Activated CD4-positive, alpha-beta memory T cell treated with anti-CD3 and anti-CD28 coated beads for 36 hours (primary cell): Measurements from ENCODE around the gene RGS7. TPM values are rescaled to one million over a fixed set of nuclear protein-coding genes. Genes with fewer than 3 reads are reported as not detected.

Source experiments
- CTCF ChIA-PET: fragments of 350-600 bp; sonication (Branson Sonifier 250); formaldehyde crosslinking; loops from one replicate; lab custom pipeline; 2021; ENCODE audit warnings: antibody characterized with exemption, inconsistent platforms; lab: Charles Lee
- POLR2A ChIA-PET: fragments of 350-600 bp; sonication (Branson Sonifier 250); formaldehyde crosslinking; loops from one replicate; lab custom pipeline; 2021; ENCODE audit warnings: antibody characterized with exemption; lab: Charles Lee
- DNase-seq: peaks from one replicate; pipeline ENCODE4 v3.0.0-alpha.2; 2020
- H3K27ac Mint-ChIP-seq: one replicate; pipeline ENCODE4 v1.8.0; 2021; ENCODE audit warnings: mixed read lengths
- H3K27me3 Mint-ChIP-seq: one replicate; pipeline ENCODE4 v1.8.0; 2021; ENCODE audit warnings: mixed read lengths
- H3K36me3 Mint-ChIP-seq: one replicate; pipeline ENCODE4 v1.8.0; 2021; ENCODE audit warnings: mixed read lengths
- H3K4me1 Mint-ChIP-seq: one replicate; pipeline ENCODE4 v1.8.0; 2021; ENCODE audit warnings: low read depth, mixed read lengths
- H3K4me3 Mint-ChIP-seq: one replicate; pipeline ENCODE4 v1.8.0; 2021; ENCODE audit warnings: mild to moderate bottlenecking, mixed read lengths
- H3K9me3 Mint-ChIP-seq: one replicate; pipeline ENCODE4 v1.8.0; 2021; ENCODE audit warnings: mixed read lengths
- intact Hi-C: fragments of 100-400 bp; cut with micrococcal nuclease; formaldehyde crosslinking; loops from one replicate; pipeline ENCODE4 v1.15.1; 2023
- total RNA-seq, 2 experiments: library from RNA; stranded (reverse); gene quantifications; one replicate each; pipeline ENCODE4 v1.2.3, GENCODE V29; 2021

Gene RGS7
- total RNA-seq, 2 experiments from 2014 or later = not detected

- H3K27me3 Mint-ChIP-seq = no peaks in the 10 kb centered on the region
- no peaks in the 10 kb centered on the region for H3K36me3 Mint-ChIP-seq
- no peak overlapping the region for H3K4me3 Mint-ChIP-seq
- ChIA-PET POLR2A (no interaction called here), CTCF (no interaction called here)
- DNase-seq = no peak
- peaks cover 6% of the 10 kb centered on the region for H3K9me3 Mint-ChIP-seq
- H3K4me1 Mint-ChIP-seq = no peaks in the 10 kb centered on the region
- intact Hi-C loops = no loop called here
- H3K27ac Mint-ChIP-seq = no peak overlapping the region
Measured at GRCh38 chr1:241219449-241219848, 137.6 kb downstream of the RGS7 start.

GRCh38 chr1:241217516-241217915 lies 139.5 kb downstream of the RGS7 start:
- DNase-seq = no peak
- intact Hi-C loops = no loop called here
- ChIA-PET POLR2A (no interaction called here), CTCF (no interaction called here)
- Mint-ChIP-seq H3K27me3 (no peaks in the 10 kb centered on the region), H3K4me1 (no peaks in the 10 kb centered on the region), H3K9me3 (peaks cover 2% of the 10 kb centered on the region), H3K27ac (no peak overlapping the region), H3K36me3 (no peaks in the 10 kb centered on the region), H3K4me3 (no peak overlapping the region)

GRCh38 chr1:241215683-241216082 lies 141.3 kb downstream of the RGS7 start:
- intact Hi-C loops = no loop called here
- Mint-ChIP-seq H3K4me3 (no peak overlapping the region), H3K36me3 (no peaks in the 10 kb centered on the region), H3K27ac (no peak overlapping the region), H3K27me3 (no peaks in the 10 kb centered on the region), H3K4me1 (no peaks in the 10 kb centered on the region), H3K9me3 (peaks cover 1% of the 10 kb centered on the region)
- DNase-seq = no peak
- CTCF ChIA-PET = no interaction called here
- POLR2A ChIA-PET = no interaction called here

- Mint-ChIP-seq H3K4me1 (no peaks in the 10 kb centered on the region), H3K36me3 (no peaks in the 10 kb centered on the region), H3K27me3 (no peaks in the 10 kb centered on the region), H3K27ac (no peak overlapping the region), H3K4me3 (no peak overlapping the region), H3K9me3 (no peaks in the 10 kb centered on the region)
- intact Hi-C loops = no loop called here
- POLR2A ChIA-PET = no interaction called here
- no peak for DNase-seq
- CTCF ChIA-PET = no interaction called here
Measured at GRCh38 chr1:241215203-241215602, 141.8 kb downstream of the RGS7 start.

GRCh38 chr1:241213139-241213538 lies 143.9 kb downstream of the RGS7 start:
- no peaks in the 10 kb centered on the region for H3K36me3 Mint-ChIP-seq
- intact Hi-C loops = no loop called here
- no peak overlapping the region for H3K4me3 Mint-ChIP-seq
- no peak overlapping the region for H3K27ac Mint-ChIP-seq
- H3K4me1 Mint-ChIP-seq = no peaks in the 10 kb centered on the region
- ChIA-PET CTCF (no interaction called here), POLR2A (no interaction called here)
- no peak for DNase-seq
- no peaks in the 10 kb centered on the region for H3K9me3 Mint-ChIP-seq
- H3K27me3 Mint-ChIP-seq = no peaks in the 10 kb centered on the region

GRCh38 chr1:241212628-241213027 lies 144.4 kb downstream of the RGS7 start:
- no peaks in the 10 kb centered on the region for H3K9me3 Mint-ChIP-seq

GRCh38 chr1:241208910-241209379 lies 148.1 kb downstream of the RGS7 start:
- no peaks in the 10 kb centered on the region for H3K4me1 Mint-ChIP-seq
- no peak for DNase-seq
- H3K9me3 Mint-ChIP-seq = no peaks in the 10 kb centered on the region
- no peaks in the 10 kb centered on the region for H3K36me3 Mint-ChIP-seq
- no peaks in the 10 kb centered on the region for H3K27me3 Mint-ChIP-seq
- POLR2A ChIA-PET = no interaction called here
- H3K27ac Mint-ChIP-seq = no peak overlapping the region
- CTCF ChIA-PET = interaction anchor here (0.5 kb wide), 1 partner anchor 167 kb away, joined by 3 read pairs; no protein-coding TSS in a partner anchor
- H3K4me3 Mint-ChIP-seq = no peak overlapping the region
- intact Hi-C loops = no loop called here

More at GRCh38 chr1:241212628-241213027, 144.4 kb downstream of the RGS7 start:
- H3K27me3 Mint-ChIP-seq = no peaks in the 10 kb centered on the region
- POLR2A ChIA-PET = no interaction called here
- no peaks in the 10 kb centered on the region for H3K4me1 Mint-ChIP-seq
- no peak overlapping the region for H3K27ac Mint-ChIP-seq
- no peak overlapping the region for H3K4me3 Mint-ChIP-seq
- CTCF ChIA-PET = no interaction called here
- intact Hi-C loops = no loop called here
- no peak for DNase-seq
- no peaks in the 10 kb centered on the region for H3K36me3 Mint-ChIP-seq

GRCh38 chr1:241203817-241204216 lies 153.2 kb downstream of the RGS7 start:
- H3K27ac Mint-ChIP-seq = no peak overlapping the region
- CTCF ChIA-PET = no interaction called here
- intact Hi-C loops = no loop called here
- H3K4me1 Mint-ChIP-seq = no peaks in the 10 kb centered on the region
- POLR2A ChIA-PET = no interaction called here
- no peak overlapping the region for H3K4me3 Mint-ChIP-seq
- no peak for DNase-seq
- no peaks in the 10 kb centered on the region for H3K36me3 Mint-ChIP-seq
- H3K9me3 Mint-ChIP-seq = no peaks in the 10 kb centered on the region
- H3K27me3 Mint-ChIP-seq = no peaks in the 10 kb centered on the region

GRCh38 chr1:241202401-241202800 lies 154.6 kb downstream of the RGS7 start:
- CTCF ChIA-PET = no interaction called here
- Mint-ChIP-seq H3K27me3 (no peaks in the 10 kb centered on the region), H3K4me3 (no peak overlapping the region), H3K36me3 (no peaks in the 10 kb centered on the region), H3K4me1 (no peaks in the 10 kb centered on the region), H3K9me3 (no peaks in the 10 kb centered on the region), H3K27ac (no peak overlapping the region)
- DNase-seq = no peak
- intact Hi-C loops = no loop called here
- POLR2A ChIA-PET = no interaction called here

GRCh38 chr1:241186716-241187115 lies 170.3 kb downstream of the RGS7 start:
- no peak overlapping the region for H3K4me3 Mint-ChIP-seq
- H3K9me3 Mint-ChIP-seq = peaks cover 2% of the 10 kb centered on the region
- H3K27ac Mint-ChIP-seq = no peak overlapping the region
- no peaks in the 10 kb centered on the region for H3K4me1 Mint-ChIP-seq
- DNase-seq = no peak
- no peaks in the 10 kb centered on the region for H3K36me3 Mint-ChIP-seq
- POLR2A ChIA-PET = no interaction called here
- no peaks in the 10 kb centered on the region for H3K27me3 Mint-ChIP-seq
- CTCF ChIA-PET = no interaction called here
- intact Hi-C loops = no loop called here

GRCh38 chr1:241181971-241182370 lies 175.0 kb downstream of the RGS7 start:
- Mint-ChIP-seq H3K27me3 (no peaks in the 10 kb centered on the region), H3K36me3 (no peaks in the 10 kb centered on the region), H3K4me3 (no peak overlapping the region), H3K4me1 (no peaks in the 10 kb centered on the region), H3K27ac (no peak overlapping the region), H3K9me3 (no peaks in the 10 kb centered on the region)
- ChIA-PET CTCF (no interaction called here), POLR2A (no interaction called here)
- intact Hi-C loops = no loop called here
- no peak for DNase-seq

- Mint-ChIP-seq H3K4me1 (no peaks in the 10 kb centered on the region), H3K27me3 (no peaks in the 10 kb centered on the region), H3K27ac (no peak overlapping the region), H3K36me3 (no peaks in the 10 kb centered on the region), H3K4me3 (no peak overlapping the region), H3K9me3 (no peaks in the 10 kb centered on the region)
- POLR2A ChIA-PET = no interaction called here
- intact Hi-C loops = no loop called here
- CTCF ChIA-PET = no interaction called here
- DNase-seq = no peak
Measured at GRCh38 chr1:241181471-241181870, 175.5 kb downstream of the RGS7 start.

- Mint-ChIP-seq H3K4me1 (no peaks in the 10 kb centered on the region), H3K4me3 (no peak overlapping the region), H3K27me3 (no peaks in the 10 kb centered on the region), H3K36me3 (no peaks in the 10 kb centered on the region), H3K9me3 (no peaks in the 10 kb centered on the region), H3K27ac (no peak overlapping the region)
- intact Hi-C loops = no loop called here
- ChIA-PET POLR2A (no interaction called here), CTCF (no interaction called here)
- DNase-seq = no peak
Measured at GRCh38 chr1:241180569-241180968, 176.4 kb downstream of the RGS7 start.
